Keratinocyte (primary cell): ENCODE data around the gene PDZRN4.

Experiments used
- EZH2 ChIP-seq: IDR thresholded peaks from one replicate; pipeline ENCODE4 v1.6.1; 2012; ENCODE audit warnings: inconsistent platforms, mild to moderate bottlenecking, low read length, moderate library complexity
- TF ChIP-seq, protein P1 (sequence below), 3 experiments: IDR thresholded peaks in 1 of 3; conservative IDR thresholded peaks in 1 of 3; optimal IDR thresholded peaks in 1 of 3; 2 replicates in 2 of 3; 3 replicates in 1 of 3; pipeline versions ENCODE3 to v1.5.1; 2011; ENCODE audit warnings: low read length in 3 of 3, mild to moderate bottlenecking in 3 of 3, moderate library complexity in 2 of 3, control low read depth in 1 of 3, inconsistent platforms in 1 of 3; ENCODE audit not compliant: insufficient read depth in 2 of 3; ENCODE audit errors: extremely low read depth in 1 of 3

DNA sequence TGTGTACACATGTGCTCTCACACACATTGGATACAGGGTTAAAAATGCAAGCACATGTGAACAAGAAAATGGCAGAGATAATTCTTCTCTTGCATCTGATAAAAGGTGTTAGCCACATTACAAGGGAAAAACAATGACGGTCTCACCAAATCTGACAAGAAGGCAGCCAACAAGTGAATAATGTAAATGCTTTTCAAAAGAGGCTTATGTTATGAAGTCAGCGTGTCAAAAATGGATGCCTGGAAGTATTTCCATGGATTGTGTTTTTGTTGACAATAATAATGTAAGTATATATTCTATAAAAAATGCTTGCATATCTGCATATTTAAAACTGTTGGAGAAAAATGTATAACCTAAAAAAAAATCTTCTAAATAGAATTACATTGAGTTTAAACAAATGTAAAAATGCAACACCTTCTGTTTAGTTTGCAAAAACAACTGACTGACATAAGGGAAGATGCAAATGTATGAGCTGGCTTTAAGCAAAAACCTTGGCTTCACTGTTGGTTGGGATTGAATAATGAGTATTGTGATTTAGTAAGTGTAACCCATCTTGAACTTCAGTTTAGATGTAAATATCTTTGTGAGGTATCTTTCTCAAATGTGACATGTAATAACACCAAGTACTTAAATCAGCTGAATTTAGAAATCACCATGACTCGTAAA lies 424.9 kb downstream of the PDZRN4 start:
- TF ChIP-seq, protein P1, sequence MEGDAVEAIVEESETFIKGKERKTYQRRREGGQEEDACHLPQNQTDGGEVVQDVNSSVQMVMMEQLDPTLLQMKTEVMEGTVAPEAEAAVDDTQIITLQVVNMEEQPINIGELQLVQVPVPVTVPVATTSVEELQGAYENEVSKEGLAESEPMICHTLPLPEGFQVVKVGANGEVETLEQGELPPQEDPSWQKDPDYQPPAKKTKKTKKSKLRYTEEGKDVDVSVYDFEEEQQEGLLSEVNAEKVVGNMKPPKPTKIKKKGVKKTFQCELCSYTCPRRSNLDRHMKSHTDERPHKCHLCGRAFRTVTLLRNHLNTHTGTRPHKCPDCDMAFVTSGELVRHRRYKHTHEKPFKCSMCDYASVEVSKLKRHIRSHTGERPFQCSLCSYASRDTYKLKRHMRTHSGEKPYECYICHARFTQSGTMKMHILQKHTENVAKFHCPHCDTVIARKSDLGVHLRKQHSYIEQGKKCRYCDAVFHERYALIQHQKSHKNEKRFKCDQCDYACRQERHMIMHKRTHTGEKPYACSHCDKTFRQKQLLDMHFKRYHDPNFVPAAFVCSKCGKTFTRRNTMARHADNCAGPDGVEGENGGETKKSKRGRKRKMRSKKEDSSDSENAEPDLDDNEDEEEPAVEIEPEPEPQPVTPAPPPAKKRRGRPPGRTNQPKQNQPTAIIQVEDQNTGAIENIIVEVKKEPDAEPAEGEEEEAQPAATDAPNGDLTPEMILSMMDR (optimal IDR thresholded peaks at IDR 0.05 in 1 of 3, IDR thresholded peaks at IDR 0.05 in 1 of 3, conservative IDR thresholded peaks at IDR 0.05 in 1 of 3; ENCODE audit: extremely low read depth in 1 of 3, insufficient read depth in 2 of 3, low read length in 3 of 3) = no peak
- no peak for TF ChIP-seq EZH2
